ENCODE measurements around the gene FBXL22.

- no peak for TF ChIP-seq CTCF (IDR thresholded peaks at IDR 0.05 in 2 of 3, conservative IDR thresholded peaks at IDR 0.05 in 1 of 3; ENCODE audit: borderline replicate concordance in 1 of 3, insufficient read depth in 1 of 3, low read depth in 2 of 3, low read length in 2 of 3)
- no peak for TF ChIP-seq POLR2AphosphoS5 (IDR thresholded peaks at IDR 0.05; ENCODE audit: low read depth, low read length)
- TF ChIP-seq EZH2 (IDR thresholded peaks at IDR 0.05) = no peak
- TF ChIP-seq ATF3 (IDR thresholded peaks at IDR 0.05) = no peak
- no peak for TF ChIP-seq EZH2phosphoT487 (IDR thresholded peaks at IDR 0.05; ENCODE audit: borderline replicate concordance)
- TF ChIP-seq POLR2A (IDR thresholded peaks at IDR 0.05; ENCODE audit: borderline replicate concordance, extremely low read depth, insufficient read depth, insufficient read length) = no peak
These were observed 9.1 kb downstream of the FBXL22 start for GRCh38 chr15:63606308-63606707.

All from HCT116 (cell line).